ENCODE measurements around the gene FZD7.

FZD7 gene

DNA sequence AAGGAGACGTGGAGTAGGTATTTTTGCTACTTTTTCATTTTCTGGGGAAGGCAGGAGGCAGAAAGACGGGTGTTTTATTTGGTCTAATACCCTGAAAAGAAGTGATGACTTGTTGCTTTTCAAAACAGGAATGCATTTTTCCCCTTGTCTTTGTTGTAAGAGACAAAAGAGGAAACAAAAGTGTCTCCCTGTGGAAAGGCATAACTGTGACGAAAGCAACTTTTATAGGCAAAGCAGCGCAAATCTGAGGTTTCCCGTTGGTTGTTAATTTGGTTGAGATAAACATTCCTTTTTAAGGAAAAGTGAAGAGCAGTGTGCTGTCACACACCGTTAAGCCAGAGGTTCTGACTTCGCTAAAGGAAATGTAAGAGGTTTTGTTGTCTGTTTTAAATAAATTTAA, 3.4 kb downstream of the FZD7 start:
- Histone ChIP-seq H3K4me1 (ENCODE audit: control insufficient read depth in 1 of 2, insufficient read depth in 1 of 2, low read depth in 1 of 2, low read length in 1 of 2) (peaks cover 25 to 28% of the 10 kb centered on the region in 2 experiments), H3K27me3 (peaks cover 90% of the 10 kb centered on the region), H3K36me3 (no peaks in the 10 kb centered on the region), H3K9me3 (no peaks in the 10 kb centered on the region), H3K4me3 (ENCODE audit: low read depth in 1 of 2, low read length in 1 of 2) (no peak overlapping the region), H3K27ac (no peak overlapping the region)
- TF ChIP-seq, protein P1, sequence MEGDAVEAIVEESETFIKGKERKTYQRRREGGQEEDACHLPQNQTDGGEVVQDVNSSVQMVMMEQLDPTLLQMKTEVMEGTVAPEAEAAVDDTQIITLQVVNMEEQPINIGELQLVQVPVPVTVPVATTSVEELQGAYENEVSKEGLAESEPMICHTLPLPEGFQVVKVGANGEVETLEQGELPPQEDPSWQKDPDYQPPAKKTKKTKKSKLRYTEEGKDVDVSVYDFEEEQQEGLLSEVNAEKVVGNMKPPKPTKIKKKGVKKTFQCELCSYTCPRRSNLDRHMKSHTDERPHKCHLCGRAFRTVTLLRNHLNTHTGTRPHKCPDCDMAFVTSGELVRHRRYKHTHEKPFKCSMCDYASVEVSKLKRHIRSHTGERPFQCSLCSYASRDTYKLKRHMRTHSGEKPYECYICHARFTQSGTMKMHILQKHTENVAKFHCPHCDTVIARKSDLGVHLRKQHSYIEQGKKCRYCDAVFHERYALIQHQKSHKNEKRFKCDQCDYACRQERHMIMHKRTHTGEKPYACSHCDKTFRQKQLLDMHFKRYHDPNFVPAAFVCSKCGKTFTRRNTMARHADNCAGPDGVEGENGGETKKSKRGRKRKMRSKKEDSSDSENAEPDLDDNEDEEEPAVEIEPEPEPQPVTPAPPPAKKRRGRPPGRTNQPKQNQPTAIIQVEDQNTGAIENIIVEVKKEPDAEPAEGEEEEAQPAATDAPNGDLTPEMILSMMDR (IDR thresholded peaks at IDR 0.05): no peak

GRCh38 chr2:202038471-202039277, 5.0 kb downstream of the FZD7 start:
- TF ChIP-seq, protein P1 (IDR thresholded peaks at IDR 0.05): no peak
- H3K27ac ChIP-seq: no peak overlapping the region
- peaks cover 78% of the 10 kb centered on the region for H3K27me3 ChIP-seq
- no peaks in the 10 kb centered on the region for H3K36me3 ChIP-seq
- H3K9me3 ChIP-seq: no peaks in the 10 kb centered on the region
- peaks cover 12 to 17% of the 10 kb centered on the region in 2 experiments for H3K4me1 ChIP-seq (ENCODE audit: control insufficient read depth in 1 of 2, insufficient read depth in 1 of 2, low read depth in 1 of 2, low read length in 1 of 2)
- H3K4me3 ChIP-seq (ENCODE audit: low read depth in 1 of 2, low read length in 1 of 2): no peak overlapping the region

DNA sequence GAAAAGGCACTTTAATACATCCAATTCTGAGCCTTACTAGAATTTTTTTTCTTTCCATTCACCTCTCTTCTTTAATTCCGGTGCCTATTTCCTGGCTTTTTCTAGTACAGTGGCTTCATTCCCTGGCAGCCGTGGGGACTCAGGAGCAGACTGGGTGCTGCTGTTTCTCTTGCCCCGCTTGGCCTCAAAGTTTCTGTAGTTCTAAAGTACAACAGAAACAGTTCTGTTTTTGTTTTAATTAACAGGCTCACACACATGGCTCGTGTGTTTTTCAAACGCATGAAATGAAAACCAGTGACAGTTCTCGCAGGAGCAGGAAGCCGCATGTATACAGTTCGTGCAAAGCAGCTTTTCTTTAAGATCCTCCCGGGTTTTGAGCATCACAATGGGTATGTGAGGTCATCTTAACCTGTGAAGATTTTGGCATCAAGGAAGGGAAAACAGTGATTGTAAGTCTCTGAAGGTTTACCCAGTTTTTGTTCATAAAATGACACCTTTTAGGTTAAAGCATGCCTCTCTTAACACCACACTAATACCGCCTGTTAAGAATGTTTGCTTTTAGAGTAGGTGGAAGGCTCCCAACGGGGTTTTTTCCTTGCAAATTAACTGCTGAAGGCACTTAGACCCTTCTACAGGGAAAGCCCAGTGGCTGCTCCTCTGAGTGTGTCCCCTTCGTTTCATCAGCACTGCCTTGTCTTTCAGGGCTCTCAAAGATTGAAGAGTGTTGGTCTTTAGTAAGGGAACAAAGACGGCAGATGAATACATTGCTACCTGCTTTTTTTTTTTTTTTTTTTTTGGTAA, 5.8 kb downstream of the FZD7 start:
- Histone ChIP-seq H3K27me3 (peaks cover 70% of the 10 kb centered on the region), H3K27ac (no peak overlapping the region)
- TF ChIP-seq, protein P1 (IDR thresholded peaks at IDR 0.05): no peak

GRCh38 chr2:202040079-202040844, 6.6 kb downstream of the FZD7 start:
- Histone ChIP-seq H3K9me3 (no peaks in the 10 kb centered on the region), H3K4me1 (ENCODE audit: control insufficient read depth in 1 of 2, insufficient read depth in 1 of 2, low read depth in 1 of 2, low read length in 1 of 2) (peaks cover 3 to 6% of the 10 kb centered on the region in 2 experiments), H3K4me3 (ENCODE audit: low read depth in 1 of 2, low read length in 1 of 2) (no peak overlapping the region), H3K36me3 (no peaks in the 10 kb centered on the region), H3K27ac (no peak overlapping the region), H3K27me3 (peaks cover 68% of the 10 kb centered on the region)
- TF ChIP-seq, protein P1 (IDR thresholded peaks at IDR 0.05): no peak

More for the DNA sequence above, 5.8 kb downstream of the FZD7 start:
- no peak overlapping the region for H3K4me3 ChIP-seq (ENCODE audit: low read depth in 1 of 2, low read length in 1 of 2)
- no peaks in the 10 kb centered on the region for H3K9me3 ChIP-seq
- H3K36me3 ChIP-seq: no peaks in the 10 kb centered on the region
- peaks cover 11 to 14% of the 10 kb centered on the region in 2 experiments for H3K4me1 ChIP-seq (ENCODE audit: control insufficient read depth in 1 of 2, insufficient read depth in 1 of 2, low read depth in 1 of 2, low read length in 1 of 2)

DNA sequence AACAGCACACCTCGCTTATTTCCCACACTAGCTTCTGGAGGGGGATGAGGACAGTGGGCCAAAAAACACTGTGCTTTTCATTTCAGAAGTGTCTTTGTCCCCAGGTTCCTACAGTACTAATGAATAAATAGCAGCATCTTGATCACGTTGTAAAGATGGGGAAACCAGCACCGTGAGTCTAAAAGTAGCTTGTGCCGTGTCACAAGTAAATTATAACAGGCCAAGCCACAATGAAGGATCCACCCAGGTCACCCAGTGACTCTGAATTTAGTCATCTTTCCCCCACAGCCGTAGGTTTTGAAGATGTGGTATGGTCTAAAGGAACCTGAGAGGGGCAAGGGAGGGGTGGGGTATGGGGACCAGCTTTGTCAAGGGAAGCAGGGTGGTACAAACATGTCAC, 8.8 kb downstream of the FZD7 start:
- H3K9me3 ChIP-seq: no peaks in the 10 kb centered on the region
- H3K4me1 ChIP-seq (ENCODE audit: control insufficient read depth in 1 of 2, insufficient read depth in 1 of 2, low read depth in 1 of 2, low read length in 1 of 2): no peaks in the 10 kb centered on the region
- H3K36me3 ChIP-seq: no peaks in the 10 kb centered on the region
- no peak overlapping the region for H3K4me3 ChIP-seq (ENCODE audit: low read depth in 1 of 2, low read length in 1 of 2)
- TF ChIP-seq, protein P1 (IDR thresholded peaks at IDR 0.05): no peak
- peaks cover 56% of the 10 kb centered on the region for H3K27me3 ChIP-seq
- no peak overlapping the region for H3K27ac ChIP-seq

All from neutrophil (primary cell).